K562 (cell line): ENCODE measurements around the gene GGA3. TPM values are rescaled to one million over a fixed set of nuclear protein-coding genes. Genes with fewer than 3 reads are reported as not detected.

Source experiments
- CBX1 ChIP-seq: sonication (generic); IDR thresholded peaks from 2 replicates; pipeline ENCODE4 v1.6.1; 2016; ENCODE audit warnings: antibody characterized with exemption, low read depth, mild to moderate bottlenecking
- CCNT2 ChIP-seq: IDR thresholded peaks from 2 replicates; pipeline ENCODE4 v1.6.1; 2011; ENCODE audit warnings: borderline replicate concordance, low read depth, mild to moderate bottlenecking, moderate library complexity, mixed read lengths, low read length; ENCODE audit not compliant: insufficient read length; ENCODE audit errors: extremely low read depth
- ELF2 ChIP-seq: fragments of 250-450 bp; sonication (Bioruptor Pico); IDR thresholded peaks from 2 replicates; pipeline ENCODE4 v1.5.0; 2021; ENCODE audit warnings: mild to moderate bottlenecking
- HIVEP1 ChIP-seq: fragments of 250-450 bp; sonication (Bioruptor Pico); IDR thresholded peaks from 2 replicates; pipeline ENCODE4 v1.4.0; 2020; ENCODE audit warnings: mild to moderate bottlenecking
- IFI16 ChIP-seq: fragments of 250-450 bp; sonication (Bioruptor Pico); IDR thresholded peaks from 2 replicates; pipeline ENCODE4 v2.1.2; 2022; ENCODE audit warnings: mild to moderate bottlenecking, inconsistent platforms
- ILF3 ChIP-seq: fragments of 450-650 bp; IDR thresholded peaks from 2 replicates; pipeline ENCODE4 v1.6.1; 2018; ENCODE audit warnings: antibody characterized with exemption, mild to moderate bottlenecking, moderate library complexity, borderline replicate concordance
- KAT7 ChIP-seq: sonication (generic); formaldehyde crosslinking; IDR thresholded peaks from 2 replicates; pipeline ENCODE4 v1.8.0; 2022; ENCODE audit warnings: missing genetic modification reagents, mild to moderate bottlenecking, borderline replicate concordance
- LCOR ChIP-seq: sonication (generic); formaldehyde crosslinking; IDR thresholded peaks from 2 replicates; pipeline ENCODE4 v1.8.0; 2022; ENCODE audit warnings: mild to moderate bottlenecking, missing genetic modification reagents
- SPI1 ChIP-seq: IDR thresholded peaks from 2 replicates; pipeline ENCODE4 v1.6.1; 2011; ENCODE audit warnings: low read depth, low read length, control low read depth, borderline replicate concordance
- SUPT5H ChIP-seq: fragments of 450-650 bp; IDR thresholded peaks from 2 replicates; pipeline ENCODE4 v1.6.1; 2016
- ZKSCAN3 ChIP-seq: fragments of 250-450 bp; sonication (Bioruptor Pico); IDR thresholded peaks from 2 replicates; pipeline ENCODE4 v1.4.0; 2020
- ZNF140 ChIP-seq: fragments of 250-450 bp; sonication (Bioruptor Pico); IDR thresholded peaks from 2 replicates; pipeline ENCODE4 v1.8.0; 2021; ENCODE audit warnings: moderate library complexity, mild to moderate bottlenecking, inconsistent platforms
- ZNF324 ChIP-seq: fragments of 250-450 bp; sonication (Bioruptor Pico); IDR thresholded peaks from 2 replicates; pipeline ENCODE4 v1.4.0; 2020; ENCODE audit warnings: mild to moderate bottlenecking
- ZNF75A ChIP-seq: fragments of 450-650 bp; formaldehyde crosslinking; IDR thresholded peaks from 2 replicates; pipeline ENCODE4 v1.4.0; 2020; ENCODE audit warnings: mild to moderate bottlenecking
- polyA plus RNA-seq, 8 experiments: library from polyadenylated mRNA; depleted of rRNA in 4 of 8; stranded (reverse) in 5 of 8; unstranded in 3 of 8; fragments of >200 nt; fragmentation: Nextera tagmentation in 2 of 8; fragmentation: Illumina TruSeq in 1 of 8; extraction: Ambion mirVana in 2 of 8; extraction: Trizol in 1 of 8; gene quantifications; 2 replicates each; pipeline versions ENCODE4 v1.2.1 to v1.2.3, GENCODE V29; 2011 to 2014; ENCODE audit warnings: inconsistent platforms in 1 of 8, missing spikeins in 1 of 8
- total RNA-seq, 7 experiments: library from RNA; depleted of rRNA in 6 of 7; stranded (reverse); fragments of >200 nt in 6 of 7; fragmentation: Illumina TruSeq in 2 of 7; extraction: Trizol in 2 of 7; gene quantifications; 2 replicates each; pipeline versions ENCODE4 v1.2.1 to v1.2.3, GENCODE V29; 2011 to 2021; ENCODE audit warnings: low replicate concordance in 1 of 7
- TF ChIP-seq, protein P1 (sequence below): fragments of 450-650 bp; IDR thresholded peaks from 2 replicates; pipeline ENCODE4 v1.6.1; 2018; ENCODE audit not compliant: partially characterized antibody
- TF ChIP-seq, protein P2 (sequence below): IDR thresholded peaks from 3 replicates; pipeline ENCODE4 v1.6.1; 2011; ENCODE audit warnings: borderline replicate concordance, mild to moderate bottlenecking; ENCODE audit not compliant: insufficient read length, insufficient read depth
- TF ChIP-seq, protein P3 (sequence below): fragments of 250-450 bp; sonication (Bioruptor Pico); IDR thresholded peaks from 2 replicates; pipeline ENCODE4 v1.4.0; 2020; ENCODE audit warnings: borderline replicate concordance
- TF ChIP-seq, protein P4 (sequence below): sonication (generic); formaldehyde crosslinking; IDR thresholded peaks from 2 replicates; pipeline ENCODE4 v1.9.0; 2022; ENCODE audit warnings: mild to moderate bottlenecking, missing genetic modification reagents
- TF ChIP-seq, protein P5 (sequence below): fragments of 250-450 bp; sonication (Bioruptor Pico); IDR thresholded peaks from 2 replicates; pipeline ENCODE4 v1.5.1; 2021; ENCODE audit warnings: mild to moderate bottlenecking

The GGA3 gene
- total and polyA plus RNA-seq, 9 of the 15 experiments (the other 6 are each of a cell fraction or from before 2014, with no cell fraction given) = 5.7 to 64.9 (median 25.4) TPM

DNA sequence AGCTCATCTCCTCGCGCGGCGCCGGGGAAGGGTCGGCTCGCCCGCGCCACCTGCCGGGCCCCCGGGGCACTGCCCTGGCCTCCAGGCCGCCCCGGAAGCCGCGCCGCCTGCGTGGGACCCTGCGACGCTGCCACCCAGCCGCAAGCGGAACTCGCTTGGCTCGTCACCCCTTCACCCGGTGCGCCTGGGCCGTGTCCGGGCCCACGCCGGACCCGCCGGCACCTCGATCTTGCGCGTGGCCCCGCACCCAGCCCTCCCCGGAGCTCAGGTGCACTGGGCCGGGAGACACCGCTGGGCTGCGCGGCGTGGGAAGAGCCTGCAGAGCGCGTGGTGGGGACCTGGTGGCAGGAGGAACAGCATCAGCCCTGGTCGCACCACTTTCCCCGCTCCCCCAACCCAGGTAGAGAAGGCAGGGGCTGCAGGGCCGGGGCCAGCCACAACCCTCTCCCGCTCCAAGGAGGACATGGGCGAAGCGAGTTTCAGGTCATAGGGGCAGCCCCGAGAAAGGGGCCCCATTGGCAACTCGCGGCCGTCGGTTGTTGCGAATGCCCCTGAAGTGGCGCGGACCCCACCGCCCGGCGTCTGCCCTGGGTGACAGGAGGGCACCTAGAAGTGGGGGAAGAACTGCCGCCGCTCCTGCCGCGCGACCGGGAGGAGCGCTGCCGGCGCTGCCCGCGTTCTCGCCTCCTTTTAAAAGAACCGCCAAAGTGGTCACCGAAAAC lies 10.0 kb upstream of the GGA3 start (continued):
- TF ChIP-seq KAT7 (peak; percentile 66; the same call in 1 of the 2 replicates), ELF2 (CRISPR knock-in tag) (peak; percentile 78; the same call in 1 of the 2 replicates), CBX1 (no peak), HIVEP1 (no peak), ZNF324 (no peak), CCNT2 (peak; percentile 87), LCOR (CRISPR knock-in tag) (0 out of 2 replicates have a peak, but pooled peaks have one; percentile 44), ILF3 (no peak), IFI16 (no peak), ZNF140 (CRISPR knock-in tag) (no peak), SUPT5H (peak; percentile 60), SPI1 (0 out of 2 replicates have a peak, but pooled peaks have one; percentile 26), ZKSCAN3 (no peak), ZNF75A (CRISPR knock-in tag) (no peak)
- TF ChIP-seq, protein P1, sequence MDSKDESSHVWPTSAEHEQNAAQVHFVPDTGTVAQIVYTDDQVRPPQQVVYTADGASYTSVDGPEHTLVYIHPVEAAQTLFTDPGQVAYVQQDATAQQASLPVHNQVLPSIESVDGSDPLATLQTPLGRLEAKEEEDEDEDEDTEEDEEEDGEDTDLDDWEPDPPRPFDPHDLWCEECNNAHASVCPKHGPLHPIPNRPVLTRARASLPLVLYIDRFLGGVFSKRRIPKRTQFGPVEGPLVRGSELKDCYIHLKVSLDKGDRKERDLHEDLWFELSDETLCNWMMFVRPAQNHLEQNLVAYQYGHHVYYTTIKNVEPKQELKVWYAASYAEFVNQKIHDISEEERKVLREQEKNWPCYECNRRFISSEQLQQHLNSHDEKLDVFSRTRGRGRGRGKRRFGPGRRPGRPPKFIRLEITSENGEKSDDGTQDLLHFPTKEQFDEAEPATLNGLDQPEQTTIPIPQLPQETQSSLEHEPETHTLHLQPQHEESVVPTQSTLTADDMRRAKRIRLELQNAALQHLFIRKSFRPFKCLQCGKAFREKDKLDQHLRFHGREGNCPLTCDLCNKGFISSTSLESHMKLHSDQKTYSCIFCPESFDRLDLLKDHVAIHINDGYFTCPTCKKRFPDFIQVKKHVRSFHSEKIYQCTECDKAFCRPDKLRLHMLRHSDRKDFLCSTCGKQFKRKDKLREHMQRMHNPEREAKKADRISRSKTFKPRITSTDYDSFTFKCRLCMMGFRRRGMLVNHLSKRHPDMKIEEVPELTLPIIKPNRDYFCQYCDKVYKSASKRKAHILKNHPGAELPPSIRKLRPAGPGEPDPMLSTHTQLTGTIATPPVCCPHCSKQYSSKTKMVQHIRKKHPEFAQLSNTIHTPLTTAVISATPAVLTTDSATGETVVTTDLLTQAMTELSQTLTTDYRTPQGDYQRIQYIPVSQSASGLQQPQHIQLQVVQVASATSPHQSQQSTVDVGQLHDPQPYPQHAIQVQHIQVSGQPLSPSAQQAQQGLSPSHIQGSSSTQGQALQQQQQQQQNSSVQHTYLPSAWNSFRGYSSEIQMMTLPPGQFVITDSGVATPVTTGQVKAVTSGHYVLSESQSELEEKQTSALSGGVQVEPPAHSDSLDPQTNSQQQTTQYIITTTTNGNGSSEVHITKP = no peak
- TF ChIP-seq, protein P2, sequence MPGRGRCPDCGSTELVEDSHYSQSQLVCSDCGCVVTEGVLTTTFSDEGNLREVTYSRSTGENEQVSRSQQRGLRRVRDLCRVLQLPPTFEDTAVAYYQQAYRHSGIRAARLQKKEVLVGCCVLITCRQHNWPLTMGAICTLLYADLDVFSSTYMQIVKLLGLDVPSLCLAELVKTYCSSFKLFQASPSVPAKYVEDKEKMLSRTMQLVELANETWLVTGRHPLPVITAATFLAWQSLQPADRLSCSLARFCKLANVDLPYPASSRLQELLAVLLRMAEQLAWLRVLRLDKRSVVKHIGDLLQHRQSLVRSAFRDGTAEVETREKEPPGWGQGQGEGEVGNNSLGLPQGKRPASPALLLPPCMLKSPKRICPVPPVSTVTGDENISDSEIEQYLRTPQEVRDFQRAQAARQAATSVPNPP = no peak
- TF ChIP-seq, protein P3, sequence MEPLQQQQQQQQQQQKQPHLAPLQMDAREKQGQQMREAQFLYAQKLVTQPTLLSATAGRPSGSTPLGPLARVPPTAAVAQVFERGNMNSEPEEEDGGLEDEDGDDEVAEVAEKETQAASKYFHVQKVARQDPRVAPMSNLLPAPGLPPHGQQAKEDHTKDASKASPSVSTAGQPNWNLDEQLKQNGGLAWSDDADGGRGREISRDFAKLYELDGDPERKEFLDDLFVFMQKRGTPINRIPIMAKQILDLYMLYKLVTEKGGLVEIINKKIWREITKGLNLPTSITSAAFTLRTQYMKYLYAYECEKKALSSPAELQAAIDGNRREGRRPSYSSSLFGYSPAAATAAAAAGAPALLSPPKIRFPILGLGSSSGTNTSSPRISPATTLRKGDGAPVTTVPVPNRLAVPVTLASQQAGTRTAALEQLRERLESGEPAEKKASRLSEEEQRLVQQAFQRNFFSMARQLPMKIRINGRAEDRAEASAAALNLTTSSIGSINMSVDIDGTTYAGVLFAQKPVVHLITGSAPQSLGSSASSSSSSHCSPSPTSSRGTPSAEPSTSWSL (CRISPR knock-in tag) = peak; percentile 47; the same call in 1 of the 2 replicates
- TF ChIP-seq, protein P4, sequence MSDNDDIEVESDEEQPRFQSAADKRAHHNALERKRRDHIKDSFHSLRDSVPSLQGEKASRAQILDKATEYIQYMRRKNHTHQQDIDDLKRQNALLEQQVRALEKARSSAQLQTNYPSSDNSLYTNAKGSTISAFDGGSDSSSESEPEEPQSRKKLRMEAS (CRISPR knock-in tag) = peak; percentile 77
- TF ChIP-seq, protein P5, sequence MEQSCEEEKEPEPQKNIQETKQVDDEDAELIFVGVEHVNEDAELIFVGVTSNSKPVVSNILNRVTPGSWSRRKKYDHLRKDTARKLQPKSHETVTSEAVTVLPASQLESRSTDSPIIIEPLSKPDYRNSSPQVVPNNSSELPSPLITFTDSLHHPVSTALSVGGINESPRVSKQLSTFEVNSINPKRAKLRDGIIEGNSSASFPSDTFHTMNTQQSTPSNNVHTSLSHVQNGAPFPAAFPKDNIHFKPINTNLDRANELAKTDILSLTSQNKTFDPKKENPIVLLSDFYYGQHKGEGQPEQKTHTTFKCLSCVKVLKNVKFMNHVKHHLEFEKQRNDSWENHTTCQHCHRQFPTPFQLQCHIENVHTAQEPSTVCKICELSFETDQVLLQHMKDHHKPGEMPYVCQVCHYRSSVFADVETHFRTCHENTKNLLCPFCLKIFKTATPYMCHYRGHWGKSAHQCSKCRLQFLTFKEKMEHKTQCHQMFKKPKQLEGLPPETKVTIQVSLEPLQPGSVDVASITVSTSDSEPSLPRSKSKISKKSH = no peak
